ENCODE results near the gene ANKZF1. TPM values are rescaled to one million over a fixed set of nuclear protein-coding genes. Genes with fewer than 3 reads are reported as not detected.

ANKZF1 gene
- total and polyA plus RNA-seq, 2 of the 8 experiments (the other 6 are each of a cell fraction or from before 2014, with no cell fraction given) = 32.5 to 50.1 TPM

GRCh38 chr2:219219784-219220532 lies 9.6 kb upstream of the ANKZF1 start (continued):
- TF ChIP-seq, protein P1, sequence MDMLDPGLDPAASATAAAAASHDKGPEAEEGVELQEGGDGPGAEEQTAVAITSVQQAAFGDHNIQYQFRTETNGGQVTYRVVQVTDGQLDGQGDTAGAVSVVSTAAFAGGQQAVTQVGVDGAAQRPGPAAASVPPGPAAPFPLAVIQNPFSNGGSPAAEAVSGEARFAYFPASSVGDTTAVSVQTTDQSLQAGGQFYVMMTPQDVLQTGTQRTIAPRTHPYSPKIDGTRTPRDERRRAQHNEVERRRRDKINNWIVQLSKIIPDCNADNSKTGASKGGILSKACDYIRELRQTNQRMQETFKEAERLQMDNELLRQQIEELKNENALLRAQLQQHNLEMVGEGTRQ (IDR thresholded peaks at IDR 0.05; ENCODE audit: low read length) = no peak
- no peak for TF ChIP-seq TCF12 (IDR thresholded peaks at IDR 0.05; ENCODE audit: low read depth, low read length)
- TF ChIP-seq CHD7 (IDR thresholded peaks at IDR 0.05; ENCODE audit: insufficient replicate concordance, low read length) = no peak
- no peak for TF ChIP-seq TAF1 (IDR thresholded peaks at IDR 0.05; ENCODE audit: low read depth, low read length)
- no peak for TF ChIP-seq SP4 (IDR thresholded peaks at IDR 0.05; ENCODE audit: low read length)
- no peak for TF ChIP-seq SIN3A (conservative IDR thresholded peaks at IDR 0.05 in 1 of 2, IDR thresholded peaks at IDR 0.05 in 1 of 2; ENCODE audit: low read depth in 1 of 2, low read length in 2 of 2)
